ENCODE measurements around the gene GDA. TPM values are rescaled to one million over a fixed set of nuclear protein-coding genes. Genes with fewer than 3 reads are reported as not detected.

GDA gene
- total RNA-seq, 1 experiment from 2014 or later: 49.4 TPM

- CTCF ChIA-PET: interaction anchor here (1.4 to 2.5 kb wide), 3 partner anchors 14 to 527 kb away, joined by 3 to 6 read pairs (median 5); no protein-coding TSS in a partner anchor
- Histone ChIP-seq H3K4me1 (ENCODE audit: control insufficient read depth in 1 of 2, insufficient read depth in 2 of 2, low read length in 2 of 2) (peaks cover 0 to 20% of the 10 kb centered on the region in 2 experiments; a peak in 3 of 4 replicates), H3K4me3 (replicated peaks in 1 of 2; ENCODE audit: low read depth in 1 of 2, low read length in 2 of 2) (no peak overlapping the region), H3K9me2 (ENCODE audit: insufficient read depth) (no peaks in the 10 kb centered on the region), H2AFZ (ENCODE audit: low read depth, low read length, poor library complexity, severe bottlenecking) (no peak overlapping the region), H4K20me1 (ENCODE audit: insufficient read depth) (no peaks in the 10 kb centered on the region), H3K9ac (ENCODE audit: low read length) (no peak overlapping the region), H3K9me3 (ENCODE audit: control insufficient read depth in 1 of 2, insufficient read depth in 1 of 2, low read depth in 1 of 2, low read length in 2 of 2) (no peaks in the 10 kb centered on the region), H3K4me2 (ENCODE audit: low read length) (no peak overlapping the region), H3K79me2 (ENCODE audit: insufficient read depth, low read length) (no peaks in the 10 kb centered on the region), H3K27ac (ENCODE audit: low read depth, low read length) (no peak overlapping the region), H3K36me3 (ENCODE audit: control insufficient read depth in 1 of 2, insufficient read depth in 2 of 2, low read length in 2 of 2) (no peaks in the 10 kb centered on the region), H3K27me3 (ENCODE audit: insufficient read depth, low read length) (no peaks in the 10 kb centered on the region)
- intact Hi-C loops (cut with micrococcal nuclease): loop anchor here (5.0 kb wide), 1 partner anchor 147 kb away; no protein-coding TSS in a partner anchor
- no peak for TF ChIP-seq MAX (IDR thresholded peaks at IDR 0.05)
- TF ChIP-seq, protein P1, sequence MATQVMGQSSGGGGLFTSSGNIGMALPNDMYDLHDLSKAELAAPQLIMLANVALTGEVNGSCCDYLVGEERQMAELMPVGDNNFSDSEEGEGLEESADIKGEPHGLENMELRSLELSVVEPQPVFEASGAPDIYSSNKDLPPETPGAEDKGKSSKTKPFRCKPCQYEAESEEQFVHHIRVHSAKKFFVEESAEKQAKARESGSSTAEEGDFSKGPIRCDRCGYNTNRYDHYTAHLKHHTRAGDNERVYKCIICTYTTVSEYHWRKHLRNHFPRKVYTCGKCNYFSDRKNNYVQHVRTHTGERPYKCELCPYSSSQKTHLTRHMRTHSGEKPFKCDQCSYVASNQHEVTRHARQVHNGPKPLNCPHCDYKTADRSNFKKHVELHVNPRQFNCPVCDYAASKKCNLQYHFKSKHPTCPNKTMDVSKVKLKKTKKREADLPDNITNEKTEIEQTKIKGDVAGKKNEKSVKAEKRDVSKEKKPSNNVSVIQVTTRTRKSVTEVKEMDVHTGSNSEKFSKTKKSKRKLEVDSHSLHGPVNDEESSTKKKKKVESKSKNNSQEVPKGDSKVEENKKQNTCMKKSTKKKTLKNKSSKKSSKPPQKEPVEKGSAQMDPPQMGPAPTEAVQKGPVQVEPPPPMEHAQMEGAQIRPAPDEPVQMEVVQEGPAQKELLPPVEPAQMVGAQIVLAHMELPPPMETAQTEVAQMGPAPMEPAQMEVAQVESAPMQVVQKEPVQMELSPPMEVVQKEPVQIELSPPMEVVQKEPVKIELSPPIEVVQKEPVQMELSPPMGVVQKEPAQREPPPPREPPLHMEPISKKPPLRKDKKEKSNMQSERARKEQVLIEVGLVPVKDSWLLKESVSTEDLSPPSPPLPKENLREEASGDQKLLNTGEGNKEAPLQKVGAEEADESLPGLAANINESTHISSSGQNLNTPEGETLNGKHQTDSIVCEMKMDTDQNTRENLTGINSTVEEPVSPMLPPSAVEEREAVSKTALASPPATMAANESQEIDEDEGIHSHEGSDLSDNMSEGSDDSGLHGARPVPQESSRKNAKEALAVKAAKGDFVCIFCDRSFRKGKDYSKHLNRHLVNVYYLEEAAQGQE (IDR thresholded peaks at IDR 0.05; ENCODE audit: low read depth): no peak
- TF ChIP-seq FOSL1 (IDR thresholded peaks at IDR 0.05; ENCODE audit: low read depth): no peak
- TF ChIP-seq CBX3 (IDR thresholded peaks at IDR 0.05; ENCODE audit: low read depth): no peak
- TF ChIP-seq, protein P2, sequence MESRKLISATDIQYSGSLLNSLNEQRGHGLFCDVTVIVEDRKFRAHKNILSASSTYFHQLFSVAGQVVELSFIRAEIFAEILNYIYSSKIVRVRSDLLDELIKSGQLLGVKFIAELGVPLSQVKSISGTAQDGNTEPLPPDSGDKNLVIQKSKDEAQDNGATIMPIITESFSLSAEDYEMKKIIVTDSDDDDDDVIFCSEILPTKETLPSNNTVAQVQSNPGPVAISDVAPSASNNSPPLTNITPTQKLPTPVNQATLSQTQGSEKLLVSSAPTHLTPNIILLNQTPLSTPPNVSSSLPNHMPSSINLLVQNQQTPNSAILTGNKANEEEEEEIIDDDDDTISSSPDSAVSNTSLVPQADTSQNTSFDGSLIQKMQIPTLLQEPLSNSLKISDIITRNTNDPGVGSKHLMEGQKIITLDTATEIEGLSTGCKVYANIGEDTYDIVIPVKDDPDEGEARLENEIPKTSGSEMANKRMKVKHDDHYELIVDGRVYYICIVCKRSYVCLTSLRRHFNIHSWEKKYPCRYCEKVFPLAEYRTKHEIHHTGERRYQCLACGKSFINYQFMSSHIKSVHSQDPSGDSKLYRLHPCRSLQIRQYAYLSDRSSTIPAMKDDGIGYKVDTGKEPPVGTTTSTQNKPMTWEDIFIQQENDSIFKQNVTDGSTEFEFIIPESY (IDR thresholded peaks at IDR 0.05; ENCODE audit: extremely low read depth, insufficient replicate concordance, low read length): no peak
- TF ChIP-seq SRF (IDR thresholded peaks at IDR 0.05; ENCODE audit: low read depth): no peak
- TF ChIP-seq CTCF (IDR thresholded peaks at IDR 0.05 in 2 of 3, conservative IDR thresholded peaks at IDR 0.05 in 1 of 3; ENCODE audit: borderline replicate concordance in 1 of 3, insufficient read depth in 1 of 3, low read depth in 2 of 3, low read length in 2 of 3): no peak
- BruUV-seq (replicated peaks): no TSS peak
- ATAC-seq (no peak), DNase-seq (ENCODE audit: low read depth, low spot score) (no peak)
- RAD21 ChIA-PET (ENCODE audit: low non-redundant PET in 1 of 2, low total read pairs in 2 of 2, uncharacterized antibody in 2 of 2, unreplicated experiment in 2 of 2): no interaction called here
- POLR2A ChIA-PET: interaction anchor here (1.0 to 1.6 kb wide), 2 partner anchors 11 to 295 kb away, joined by 3 to 4 read pairs; no protein-coding TSS in a partner anchor
Observed at GRCh38 chr9:72294936-72295335, 145.7 kb downstream of the GDA start.
